ENCODE measurements around the gene NFATC4. TPM values are rescaled to one million over a fixed set of nuclear protein-coding genes. Genes with fewer than 3 reads are reported as not detected.
"Not testable (repeated sequence)": the region's sequence is repeated elsewhere in the genome, so short reads cannot be mapped to it uniquely, and the experiment has no call there.

NFATC4 gene
- total and polyA plus RNA-seq, 10 donors, result 10.7 to 145 (median 23.0) TPM

GRCh38 chr14:24382064-24382371, 14.0 kb downstream of the NFATC4 start:
- H3K27me3 ChIP-seq (replicated peaks in 1 of 7), result no peaks in the 10 kb centered on the region
- intact Hi-C loops (cut with DNase I; ENCODE audit: low total_unique reads), result no loop called here
- H3K4me1 ChIP-seq, result no peaks in the 10 kb centered on the region
- no peak for DNase-seq
- no peak overlapping the region for H3K4me3 ChIP-seq
- H3K27ac ChIP-seq, result no peak overlapping the region
- WGBS, 5 donors, result 67 to 94% (median 85%) methylated on average over 4 of the region's 4 CpGs
- TF ChIP-seq POLR2A (IDR thresholded peaks at IDR 0.05) (no peak), POLR2AphosphoS5 (IDR thresholded peaks at IDR 0.05) (no peak), CTCF (IDR thresholded peaks at IDR 0.05 in 8 of 11, conservative IDR thresholded peaks at IDR 0.05 in 3 of 11) (no peak)
- H3K9me3 ChIP-seq, result no peaks in the 10 kb centered on the region
- H3K36me3 ChIP-seq, result no peaks in the 10 kb centered on the region

- DNase-seq, result no peak
- no peaks in the 10 kb centered on the region for H3K36me3 ChIP-seq
- intact Hi-C loops (cut with DNase I; ENCODE audit: low total_unique reads), result no loop called here
- no peaks in the 10 kb centered on the region for H3K9me3 ChIP-seq
- H3K27me3 ChIP-seq (replicated peaks in 1 of 7), result no peaks in the 10 kb centered on the region
- WGBS, 5 donors, result 86 to 91% (median 89%) methylated on average over 4 of the region's 4 CpGs
- no peak for TF ChIP-seq POLR2AphosphoS5 (IDR thresholded peaks at IDR 0.05)
- no peak for TF ChIP-seq CTCF (IDR thresholded peaks at IDR 0.05 in 8 of 11, conservative IDR thresholded peaks at IDR 0.05 in 3 of 11)
- TF ChIP-seq POLR2A (IDR thresholded peaks at IDR 0.05), result no peak
- H3K4me3 ChIP-seq, result no peak overlapping the region
- H3K27ac ChIP-seq, result no peak overlapping the region
- no peaks in the 10 kb centered on the region for H3K4me1 ChIP-seq
Measured at GRCh38 chr14:24384169-24384568, 16.2 kb downstream of the NFATC4 start.

GRCh38 chr14:24385524-24385923, 17.5 kb downstream of the NFATC4 start:
- H3K27me3 ChIP-seq (replicated peaks in 1 of 7), result no peaks in the 10 kb centered on the region
- no peaks in the 10 kb centered on the region for H3K4me1 ChIP-seq
- no peak overlapping the region for H3K27ac ChIP-seq
- TF ChIP-seq POLR2AphosphoS5 (IDR thresholded peaks at IDR 0.05) (no peak), CTCF (IDR thresholded peaks at IDR 0.05 in 8 of 11, conservative IDR thresholded peaks at IDR 0.05 in 3 of 11) (no peak), POLR2A (IDR thresholded peaks at IDR 0.05) (no peak)
- H3K36me3 ChIP-seq, result no peaks in the 10 kb centered on the region
- WGBS, 5 donors, result 76 to 88% (median 82%) methylated on average over 4 of the region's 4 CpGs
- H3K9me3 ChIP-seq, result no peaks in the 10 kb centered on the region
- intact Hi-C loops (cut with DNase I; ENCODE audit: low total_unique reads), result no loop called here
- no peak overlapping the region for H3K4me3 ChIP-seq
- DNase-seq, result no peak

- no peak for DNase-seq
- H3K4me3 ChIP-seq, result no peak overlapping the region
Measured at GRCh38 chr14:24387009-24387345, 19.0 kb downstream of the NFATC4 start.

GRCh38 chr14:24387579-24387978, 19.6 kb downstream of the NFATC4 start:
- H3K4me1 ChIP-seq; H3K9me3 ChIP-seq; DNase-seq; H3K36me3 ChIP-seq; H3K27ac ChIP-seq; intact Hi-C loops (cut with DNase I; ENCODE audit: low total_unique reads); H3K4me3 ChIP-seq; H3K27me3 ChIP-seq (replicated peaks in 1 of 7): not testable (repeated sequence)
- 83 to 95% (median 88%) methylated on average over 5 of the region's 5 CpGs for WGBS, 5 donors

More at GRCh38 chr14:24387009-24387345, 19.0 kb downstream of the NFATC4 start:
- intact Hi-C loops (cut with DNase I; ENCODE audit: low total_unique reads), result no loop called here
- H3K36me3 ChIP-seq, result no peaks in the 10 kb centered on the region
- WGBS, 5 donors, result 81 to 94% (median 89%) methylated on average over 2 of the region's 2 CpGs
- no peak overlapping the region for H3K27ac ChIP-seq
- H3K27me3 ChIP-seq (replicated peaks in 1 of 7), result peaks cover 0 to 9% (median 0%) of the 10 kb centered on the region in 7 donors
- no peaks in the 10 kb centered on the region for H3K9me3 ChIP-seq
- no peak for TF ChIP-seq CTCF (IDR thresholded peaks at IDR 0.05 in 8 of 11, conservative IDR thresholded peaks at IDR 0.05 in 3 of 11)
- no peak for TF ChIP-seq POLR2AphosphoS5 (IDR thresholded peaks at IDR 0.05)
- TF ChIP-seq POLR2A (IDR thresholded peaks at IDR 0.05), result no peak
- no peaks in the 10 kb centered on the region for H3K4me1 ChIP-seq

All from spleen (tissue), 11 donors.